BE2C (cell line): ENCODE measurements around the gene NRXN3.

Source experiments
- DNase-seq: peaks from one replicate; pipeline ENCODE4 v3.0.0-alpha.2; 2020
- H3K27me3 ChIP-seq: fragments of 250-450 bp; sonication (Bioruptor Pico); 2 replicates; pipeline ENCODE4 v1.5.1; 2020; ENCODE audit warnings: mild to moderate bottlenecking
- H3K36me3 ChIP-seq: fragments of 250-450 bp; sonication (Bioruptor Pico); 2 replicates; pipeline ENCODE4 v1.5.1; 2020; ENCODE audit warnings: mild to moderate bottlenecking
- H3K4me1 ChIP-seq: fragments of 250-450 bp; sonication (Bioruptor Pico); 2 replicates; pipeline ENCODE4 v1.5.1; 2020
- H3K4me3 ChIP-seq: 2 replicates; pipeline ENCODE4 v1.5.1; 2011; ENCODE audit warnings: low read depth, low read length
- H3K9me3 ChIP-seq: fragments of 250-450 bp; sonication (Bioruptor Pico); 2 replicates; pipeline ENCODE4 v1.5.1; 2020
- TF ChIP-seq, protein P1 (sequence below): IDR thresholded peaks from 2 replicates; pipeline ENCODE4 v1.5.1; 2012; ENCODE audit warnings: mild to moderate bottlenecking, low read depth, low read length

NRXN3 gene

DNA sequence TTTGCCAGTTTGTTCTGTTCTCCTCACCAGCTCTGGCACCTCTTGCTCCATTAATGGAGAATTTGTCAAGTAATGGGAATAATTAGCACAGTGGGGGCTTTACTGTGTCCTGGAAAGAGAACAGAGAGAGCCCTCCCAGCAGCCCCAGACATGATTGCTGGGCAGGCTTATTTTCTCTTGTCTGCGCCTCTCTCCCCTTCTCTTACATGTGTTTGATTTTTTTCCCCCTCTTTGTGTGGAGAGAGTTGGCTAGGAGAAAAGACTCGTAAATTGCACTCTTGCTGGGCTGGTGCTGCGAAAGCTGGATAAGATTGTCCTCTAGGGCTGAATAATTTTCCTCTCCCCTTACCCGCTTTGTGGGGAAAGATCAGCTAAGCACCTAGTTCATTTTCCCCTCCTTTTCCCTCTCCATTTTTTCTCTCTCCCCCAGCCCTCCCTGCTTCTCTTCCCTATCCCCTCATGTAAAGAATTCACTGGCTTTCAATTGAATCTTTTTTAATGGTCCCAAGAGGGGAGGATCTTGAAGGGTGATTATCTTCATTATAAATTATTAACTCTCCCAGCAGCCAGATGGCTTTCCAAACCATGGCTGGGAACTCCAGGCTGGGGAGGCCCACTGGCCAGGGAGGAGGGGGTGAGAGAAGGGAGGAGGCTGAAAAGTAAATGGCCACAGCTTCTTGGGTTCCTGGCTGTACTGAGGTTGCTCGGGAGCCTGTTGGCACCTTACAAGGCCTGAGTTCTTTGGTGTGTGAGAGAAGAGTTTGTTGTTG lies 62.2 kb downstream of the NRXN3 start:
- Histone ChIP-seq H3K4me3 (no peak overlapping the region), H3K36me3 (no peaks in the 10 kb centered on the region)

DNA sequence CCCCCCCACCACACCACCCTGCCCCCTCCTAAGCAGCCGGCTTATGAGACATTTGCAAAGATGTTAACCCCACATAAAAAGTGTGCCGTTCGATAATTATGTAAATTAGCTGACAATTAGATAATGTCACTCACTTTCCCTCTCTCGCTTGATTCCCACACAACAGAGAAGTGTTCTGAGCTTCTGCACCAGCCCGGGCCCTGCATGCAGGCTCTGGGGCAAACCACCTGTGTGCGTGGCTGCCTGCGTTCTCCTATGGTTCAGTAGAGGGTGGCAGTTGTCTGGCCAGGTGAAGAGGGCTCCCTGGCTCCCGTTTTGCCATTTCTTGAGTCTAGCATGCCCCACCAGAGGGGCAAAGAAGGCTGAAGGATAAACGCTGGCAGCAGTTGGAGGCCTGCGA lies 68.0 kb downstream of the NRXN3 start:
- H3K9me3 ChIP-seq: no peaks in the 10 kb centered on the region
- H3K4me3 ChIP-seq: no peak overlapping the region
- DNase-seq: no peak
- H3K4me1 ChIP-seq: no peaks in the 10 kb centered on the region
- H3K36me3 ChIP-seq: no peaks in the 10 kb centered on the region
- H3K27me3 ChIP-seq: 0 out of 2 replicates have a peak, but pooled peaks cover 3% of the 10 kb centered on the region
- TF ChIP-seq, protein P1, sequence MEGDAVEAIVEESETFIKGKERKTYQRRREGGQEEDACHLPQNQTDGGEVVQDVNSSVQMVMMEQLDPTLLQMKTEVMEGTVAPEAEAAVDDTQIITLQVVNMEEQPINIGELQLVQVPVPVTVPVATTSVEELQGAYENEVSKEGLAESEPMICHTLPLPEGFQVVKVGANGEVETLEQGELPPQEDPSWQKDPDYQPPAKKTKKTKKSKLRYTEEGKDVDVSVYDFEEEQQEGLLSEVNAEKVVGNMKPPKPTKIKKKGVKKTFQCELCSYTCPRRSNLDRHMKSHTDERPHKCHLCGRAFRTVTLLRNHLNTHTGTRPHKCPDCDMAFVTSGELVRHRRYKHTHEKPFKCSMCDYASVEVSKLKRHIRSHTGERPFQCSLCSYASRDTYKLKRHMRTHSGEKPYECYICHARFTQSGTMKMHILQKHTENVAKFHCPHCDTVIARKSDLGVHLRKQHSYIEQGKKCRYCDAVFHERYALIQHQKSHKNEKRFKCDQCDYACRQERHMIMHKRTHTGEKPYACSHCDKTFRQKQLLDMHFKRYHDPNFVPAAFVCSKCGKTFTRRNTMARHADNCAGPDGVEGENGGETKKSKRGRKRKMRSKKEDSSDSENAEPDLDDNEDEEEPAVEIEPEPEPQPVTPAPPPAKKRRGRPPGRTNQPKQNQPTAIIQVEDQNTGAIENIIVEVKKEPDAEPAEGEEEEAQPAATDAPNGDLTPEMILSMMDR: no peak

More for the DNA sequence above, 62.2 kb downstream of the NRXN3 start:
- peaks cover 2% of the 10 kb centered on the region; the same call in 1 of the 2 replicates for H3K27me3 ChIP-seq
- H3K9me3 ChIP-seq: no peaks in the 10 kb centered on the region
- DNase-seq: no peak
- TF ChIP-seq, protein P1: no peak
- no peaks in the 10 kb centered on the region for H3K4me1 ChIP-seq

DNA sequence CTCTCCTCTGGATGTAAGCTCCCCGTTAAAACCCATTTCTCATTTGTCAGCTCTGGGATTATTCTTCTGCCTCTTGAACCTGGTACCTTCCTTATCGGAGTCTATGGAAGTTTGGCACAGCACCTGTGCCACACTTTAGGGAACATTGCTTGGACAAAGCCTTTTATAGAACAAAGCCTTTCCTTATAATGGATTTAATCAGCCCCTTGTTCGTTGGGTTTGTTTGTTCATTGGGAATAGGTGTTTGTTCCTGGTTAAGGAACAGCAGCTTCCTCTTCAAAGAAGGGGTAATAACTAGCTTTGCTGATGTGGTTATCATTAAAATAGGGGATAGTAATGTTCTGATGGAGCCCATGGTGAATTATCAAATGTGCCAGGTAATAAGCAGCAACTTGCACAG lies 70.4 kb downstream of the NRXN3 start:
- Histone ChIP-seq H3K4me1 (no peaks in the 10 kb centered on the region), H3K9me3 (no peaks in the 10 kb centered on the region), H3K4me3 (no peak overlapping the region), H3K27me3 (0 out of 2 replicates have a peak, but pooled peaks cover 3% of the 10 kb centered on the region), H3K36me3 (no peaks in the 10 kb centered on the region)
- DNase-seq: no peak
- TF ChIP-seq, protein P1: no peak

DNA sequence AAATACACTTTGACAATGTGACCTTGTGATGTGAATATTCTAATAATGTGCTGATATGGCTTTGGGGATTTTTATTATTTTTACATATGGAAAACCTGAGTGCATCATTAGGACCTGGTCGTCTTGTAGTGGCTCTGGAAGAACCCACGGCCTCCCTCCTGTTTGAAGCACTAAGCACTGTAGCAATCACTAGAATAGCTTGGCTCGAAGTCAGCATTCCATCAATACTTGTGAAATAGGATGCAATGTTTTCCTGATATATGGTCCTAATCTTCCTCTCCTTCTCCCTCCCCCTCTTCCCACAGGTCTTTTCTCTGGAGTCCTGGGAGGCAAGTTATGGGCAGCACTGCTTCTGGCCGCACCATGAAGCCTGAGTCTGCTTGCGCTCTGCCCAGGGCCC lies 71.9 kb downstream of the NRXN3 start:
- 0 out of 2 replicates have a peak, but pooled peaks cover 3% of the 10 kb centered on the region for H3K27me3 ChIP-seq
- H3K4me3 ChIP-seq: no peak overlapping the region
- no peaks in the 10 kb centered on the region for H3K36me3 ChIP-seq
- no peak for DNase-seq
- TF ChIP-seq, protein P1: no peak
- no peaks in the 10 kb centered on the region for H3K4me1 ChIP-seq
- no peaks in the 10 kb centered on the region for H3K9me3 ChIP-seq

DNA sequence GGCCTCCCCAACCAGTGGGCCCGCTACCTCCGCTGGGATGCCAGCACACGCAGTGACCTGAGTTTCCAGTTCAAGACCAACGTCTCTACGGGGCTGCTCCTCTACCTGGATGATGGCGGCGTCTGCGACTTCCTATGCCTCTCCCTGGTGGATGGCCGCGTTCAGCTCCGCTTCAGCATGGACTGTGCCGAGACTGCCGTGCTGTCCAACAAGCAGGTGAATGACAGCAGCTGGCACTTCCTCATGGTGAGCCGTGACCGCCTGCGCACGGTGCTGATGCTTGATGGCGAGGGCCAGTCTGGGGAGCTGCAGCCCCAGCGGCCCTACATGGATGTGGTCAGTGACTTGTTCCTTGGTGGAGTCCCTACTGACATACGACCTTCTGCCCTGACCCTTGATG lies 73.0 kb downstream of the NRXN3 start:
- no peak for DNase-seq

DNA sequence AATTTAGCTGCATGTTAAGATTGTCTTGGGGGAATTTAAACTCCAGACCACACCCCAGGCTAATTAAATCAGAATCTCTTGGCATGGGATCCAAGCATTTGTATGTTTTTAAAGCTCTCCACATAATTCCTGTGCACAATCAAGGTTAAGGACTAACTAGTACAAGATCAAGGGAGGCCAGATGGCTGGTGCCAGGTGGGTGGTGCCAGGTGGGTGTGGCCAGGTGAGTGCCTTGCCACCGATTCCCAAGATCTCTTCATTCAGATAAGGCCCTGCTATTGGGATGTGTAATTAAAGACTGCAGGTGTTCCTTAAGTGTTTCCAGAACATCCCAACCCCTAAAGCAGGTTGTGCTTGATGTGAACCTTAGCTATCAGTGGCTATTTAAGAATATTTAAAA lies 75.1 kb downstream of the NRXN3 start:
- DNase-seq: no peak
- H3K9me3 ChIP-seq: no peaks in the 10 kb centered on the region
- H3K36me3 ChIP-seq: no peaks in the 10 kb centered on the region
- TF ChIP-seq, protein P1: no peak
- no peak overlapping the region for H3K4me3 ChIP-seq
- no peaks in the 10 kb centered on the region for H3K27me3 ChIP-seq
- no peaks in the 10 kb centered on the region for H3K4me1 ChIP-seq

More for the DNA sequence above, 73.0 kb downstream of the NRXN3 start:
- H3K4me3 ChIP-seq: no peak overlapping the region
- H3K9me3 ChIP-seq: no peaks in the 10 kb centered on the region
- no peaks in the 10 kb centered on the region for H3K27me3 ChIP-seq
- H3K4me1 ChIP-seq: no peaks in the 10 kb centered on the region
- TF ChIP-seq, protein P1: no peak
- H3K36me3 ChIP-seq: no peaks in the 10 kb centered on the region
